Measurements from ENCODE around the gene OSBPL1A.

DNA sequence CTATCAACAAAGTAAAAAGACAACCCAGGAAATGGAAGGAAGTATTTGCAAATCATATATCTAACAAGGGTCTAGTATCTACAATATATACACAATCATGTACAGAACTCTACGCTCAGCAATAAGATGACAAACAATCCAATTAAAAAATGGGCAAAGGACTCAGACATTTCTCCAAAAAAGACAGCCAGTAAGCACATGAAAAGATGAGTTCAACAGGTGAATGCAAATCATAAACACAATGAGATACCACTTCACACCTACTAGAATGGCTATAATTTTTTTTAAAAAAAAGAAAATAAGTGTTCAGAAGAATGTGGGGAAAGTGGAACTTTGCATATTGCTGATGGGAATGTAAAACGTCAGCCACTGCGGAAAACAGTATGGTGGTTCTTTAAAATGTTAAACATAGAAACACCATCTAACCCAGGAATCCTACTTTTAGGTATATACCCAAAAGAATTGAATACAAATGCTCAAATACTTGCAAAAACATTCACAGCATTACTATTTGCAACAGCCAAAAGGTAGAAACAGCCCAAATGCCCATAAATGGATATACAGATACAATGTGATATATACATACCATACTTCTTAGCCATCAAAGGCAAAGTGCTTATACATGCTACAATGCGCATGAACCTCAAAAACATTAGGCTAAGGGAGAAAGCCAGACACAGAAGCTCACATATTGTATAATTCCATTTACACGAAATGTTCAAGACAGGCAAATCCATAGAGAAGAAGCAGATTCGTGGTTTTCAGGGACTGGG, 137.6 kb downstream of the OSBPL1A start:
- no peak for TF ChIP-seq POLR2AphosphoS5 (IDR thresholded peaks at IDR 0.05; ENCODE audit: low read depth, low read length)
- TF ChIP-seq POLR2A (IDR thresholded peaks at IDR 0.05; ENCODE audit: low read depth, low read length), result no peak
